KOPT-K1 (cell line): ENCODE measurements around the gene RDH13.
"Not testable (repeated sequence)": the region's sequence is repeated elsewhere in the genome, so short reads cannot be mapped to it uniquely, and the experiment has no call there.

Experiments
- H3K27ac ChIP-seq: fragments of 200-600 bp; sonication (generic); 2 replicates; pipeline ENCODE4 v1.5.1; 2016; ENCODE audit warnings: antibody characterized with exemption, mild to moderate bottlenecking, low read depth, low read length; ENCODE audit not compliant: poor library complexity, severe bottlenecking
- H3K36me3 ChIP-seq: fragments of 200-600 bp; sonication (generic); 2 replicates; pipeline ENCODE4 v1.5.1; 2017; ENCODE audit warnings: antibody characterized with exemption, mild to moderate bottlenecking, low read length, moderate library complexity; ENCODE audit not compliant: insufficient read depth
- H3K9me3 ChIP-seq: fragments of 200-600 bp; sonication (generic); 2 replicates; pipeline ENCODE4 v1.5.1; 2017; ENCODE audit warnings: antibody characterized with exemption, low read length, mild to moderate bottlenecking; ENCODE audit not compliant: insufficient read depth, poor library complexity, severe bottlenecking

RDH13 gene

DNA sequence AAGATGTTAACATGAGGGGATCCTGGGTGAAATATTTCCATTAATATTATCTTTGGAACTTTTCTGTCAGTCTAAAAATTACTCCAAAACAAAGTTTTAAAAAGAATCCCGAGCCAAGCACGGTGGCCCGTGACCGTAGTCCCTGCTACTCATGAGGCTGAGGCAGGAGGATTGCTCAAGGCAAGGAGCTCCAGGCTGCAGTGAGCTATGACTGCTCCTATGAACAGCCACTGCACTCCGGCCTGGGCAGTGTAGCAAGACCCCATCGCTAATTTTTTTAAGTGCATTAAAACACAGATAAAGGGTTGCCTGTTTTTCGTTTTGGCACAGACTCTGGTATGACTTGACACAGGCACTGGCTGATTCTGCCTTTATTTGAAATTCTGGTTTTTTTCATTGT lies 31.8 kb downstream of the RDH13 start:
- Histone ChIP-seq H3K9me3 (peaks cover 3% of the 10 kb centered on the region), H3K36me3 (no peaks in the 10 kb centered on the region), H3K27ac (no peak overlapping the region)

DNA sequence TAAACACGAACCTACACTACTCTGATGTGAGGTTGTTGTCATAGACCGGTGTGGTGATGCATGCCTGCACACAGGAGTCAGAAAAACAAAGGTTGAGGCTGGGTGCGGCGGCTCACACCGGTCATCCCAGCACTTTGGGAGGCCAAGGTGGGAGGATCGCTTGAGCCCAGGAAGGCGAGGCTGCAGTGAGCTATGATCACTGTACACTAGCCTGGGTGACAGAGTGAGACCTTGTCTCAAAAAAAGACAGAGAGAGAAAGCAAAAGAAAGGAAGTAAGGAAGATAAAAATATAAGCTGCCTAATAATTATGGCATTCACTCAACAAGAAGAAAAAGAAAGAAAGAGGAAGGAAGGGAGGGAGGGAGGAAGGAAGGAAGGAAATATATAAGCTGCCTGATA lies 34.2 kb downstream of the RDH13 start:
- Histone ChIP-seq H3K27ac (no peak overlapping the region), H3K9me3 (peaks cover 7% of the 10 kb centered on the region)

DNA sequence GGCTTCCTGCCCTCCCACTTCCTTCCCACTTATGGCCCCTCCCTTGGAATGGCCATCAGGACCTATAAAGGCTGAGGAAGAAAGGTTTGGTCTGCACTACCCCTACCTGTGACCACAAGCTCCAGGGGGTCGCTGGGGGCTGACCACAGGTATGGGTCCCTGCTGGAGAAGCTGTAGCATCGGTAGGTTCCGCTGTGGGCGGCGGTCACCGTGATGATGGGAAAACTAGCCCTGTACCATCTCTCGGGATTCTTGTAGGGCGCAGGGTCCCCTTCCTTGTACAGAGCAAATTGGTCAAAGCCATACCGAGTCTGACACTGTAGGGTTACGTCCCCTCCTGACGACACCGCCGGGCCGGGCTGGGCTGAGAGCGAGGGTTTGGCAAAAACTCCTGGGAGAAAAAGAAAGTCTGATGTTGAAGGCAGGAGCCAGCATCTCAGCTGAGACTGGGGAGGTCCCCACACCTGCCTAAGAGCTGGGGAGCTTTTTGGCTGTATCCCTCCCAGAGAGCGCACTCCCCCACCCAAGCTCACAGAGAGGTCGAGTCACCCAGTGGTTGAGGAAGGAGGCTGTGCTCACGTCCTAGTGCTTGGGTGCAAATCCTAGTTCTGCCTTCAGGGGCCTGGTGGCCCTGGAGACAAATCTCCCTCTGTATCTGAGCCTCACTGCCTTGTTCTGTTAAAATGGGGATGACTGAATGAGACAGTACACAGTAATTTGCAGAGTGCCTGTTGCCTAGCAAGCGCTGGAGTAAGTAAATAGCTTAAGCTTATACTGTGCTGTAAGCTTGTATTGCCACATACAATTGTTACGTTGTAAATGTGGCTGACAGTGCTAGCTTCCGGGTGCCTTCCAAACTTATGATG lies 35.2 kb downstream of the RDH13 start:
- Histone ChIP-seq H3K36me3 (no peaks in the 10 kb centered on the region), H3K9me3 (peaks cover 15% of the 10 kb centered on the region), H3K27ac (no peak overlapping the region)

More for the DNA sequence above, 34.2 kb downstream of the RDH13 start:
- H3K36me3 ChIP-seq = no peaks in the 10 kb centered on the region

DNA sequence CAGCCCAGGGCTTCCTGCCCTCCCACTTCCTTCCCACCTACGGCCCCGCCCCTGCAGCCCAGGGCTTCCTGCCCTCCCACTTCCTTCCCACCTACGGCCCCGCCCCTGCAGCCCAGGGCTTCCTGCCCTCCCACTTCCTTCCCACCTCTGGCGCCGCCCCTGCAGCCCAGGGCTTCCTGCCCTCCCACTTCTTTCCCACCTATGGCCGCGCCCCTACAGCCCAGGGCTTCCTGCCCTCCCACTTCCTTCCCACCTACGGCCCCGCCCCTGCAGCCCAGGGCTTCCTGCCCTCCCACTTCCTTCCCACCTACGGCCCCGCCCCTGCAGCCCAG lies 35.8 kb downstream of the RDH13 start:
- peaks cover 16% of the 10 kb centered on the region for H3K9me3 ChIP-seq
- H3K36me3 ChIP-seq, H3K27ac ChIP-seq: not testable (repeated sequence)

DNA sequence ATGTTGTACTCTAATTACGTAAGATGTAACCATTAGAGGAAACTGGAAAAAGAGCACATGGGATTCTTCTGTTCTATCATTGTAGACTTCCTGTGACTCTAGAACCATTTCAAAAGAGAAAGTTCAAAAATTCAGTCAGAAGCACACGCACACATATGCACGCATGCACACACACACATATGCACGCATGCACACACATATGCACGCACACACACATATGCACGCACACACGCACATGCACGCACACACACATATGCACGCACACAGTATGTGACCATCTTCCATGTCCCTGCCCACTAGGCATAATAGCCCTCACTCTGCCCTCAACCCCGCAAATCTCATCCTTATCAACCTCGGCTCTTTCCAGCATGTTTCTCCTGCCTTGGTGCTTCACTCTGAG lies 38.8 kb downstream of the RDH13 start:
- Histone ChIP-seq H3K9me3 (peaks cover 16% of the 10 kb centered on the region), H3K27ac (no peak overlapping the region), H3K36me3 (no peaks in the 10 kb centered on the region)

DNA sequence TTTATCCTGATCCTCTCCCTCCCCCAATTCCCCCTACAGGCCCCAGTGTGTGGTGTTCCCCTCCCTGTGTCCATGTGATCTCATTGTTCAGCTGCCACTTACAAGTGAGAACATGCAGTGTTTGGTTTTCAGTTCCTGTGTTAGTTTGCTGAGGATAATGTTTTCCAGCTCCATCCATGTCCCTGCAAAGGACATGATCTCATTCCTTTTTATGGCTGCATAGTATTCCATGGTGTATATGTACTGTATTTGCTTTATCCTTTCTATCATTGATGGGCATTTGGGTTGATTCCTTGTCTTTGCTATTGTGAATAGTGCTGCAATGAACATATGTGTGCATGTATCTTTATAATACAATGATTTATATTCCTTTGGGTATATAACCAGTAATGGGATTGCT lies 42.6 kb downstream of the RDH13 start:
- H3K9me3 ChIP-seq, H3K36me3 ChIP-seq, H3K27ac ChIP-seq: not testable (repeated sequence)

DNA sequence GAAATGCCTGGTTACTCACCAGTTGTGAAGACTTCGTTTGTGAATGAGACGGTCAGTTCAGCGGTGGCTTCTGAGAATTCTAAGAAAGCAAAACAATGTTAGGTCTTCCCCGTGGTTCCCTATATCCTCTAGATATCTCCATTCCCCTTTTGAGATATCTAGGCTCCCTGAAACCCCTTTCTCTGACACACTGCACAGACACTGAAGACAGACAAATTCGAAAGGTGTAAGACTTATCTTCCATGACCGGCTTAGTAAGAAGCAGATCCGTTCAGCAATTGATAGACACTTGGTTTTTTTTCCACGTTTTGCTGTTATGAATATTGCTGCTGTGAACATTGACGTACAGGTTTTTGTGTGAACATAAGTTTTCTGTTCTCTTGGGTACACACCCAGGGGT lies 44.3 kb downstream of the RDH13 start:
- H3K36me3 ChIP-seq = no peaks in the 10 kb centered on the region
- peaks cover 10% of the 10 kb centered on the region for H3K9me3 ChIP-seq
- no peak overlapping the region for H3K27ac ChIP-seq

DNA sequence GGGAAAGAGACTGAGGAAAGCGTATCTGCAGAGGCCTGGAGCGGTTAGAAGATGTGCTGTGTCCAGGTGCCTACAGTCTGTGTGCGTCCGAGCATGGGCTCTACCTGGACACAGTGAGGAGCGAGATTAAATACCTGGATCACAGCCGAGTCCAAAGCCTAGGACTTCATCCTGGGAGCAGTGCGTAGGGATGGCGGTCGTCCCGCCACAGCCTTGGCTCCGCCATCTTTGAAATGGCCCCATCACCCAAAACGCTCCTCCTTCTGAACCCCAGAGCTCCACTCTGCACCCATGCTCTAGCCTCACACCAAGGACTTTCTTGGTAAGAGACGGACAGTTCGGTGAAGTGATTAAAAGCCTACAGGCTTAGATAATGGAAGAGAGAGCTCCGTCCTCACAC lies 44.7 kb downstream of the RDH13 start:
- Histone ChIP-seq H3K27ac (no peak overlapping the region), H3K36me3 (no peaks in the 10 kb centered on the region), H3K9me3 (peaks cover 6% of the 10 kb centered on the region)

DNA sequence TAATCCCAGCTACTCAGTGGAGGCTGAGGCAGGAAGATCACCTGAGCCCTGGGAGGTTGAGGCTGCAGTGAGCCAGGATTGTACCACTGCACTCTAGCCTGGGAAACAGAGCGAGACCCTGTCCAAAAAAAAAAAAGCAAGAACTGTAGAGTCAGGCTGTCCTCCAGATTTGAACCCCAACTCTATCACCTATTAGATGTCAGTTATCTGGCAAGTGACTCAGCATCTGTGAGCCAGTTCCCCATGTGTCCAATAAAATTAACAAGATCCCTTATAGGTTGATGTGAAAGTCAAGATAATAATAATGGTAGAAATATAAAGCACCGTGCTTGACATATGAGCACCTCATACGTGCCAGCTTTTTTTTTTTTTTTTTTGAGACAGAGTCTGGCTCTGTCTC lies 46.9 kb downstream of the RDH13 start:
- Histone ChIP-seq H3K36me3 (no peaks in the 10 kb centered on the region), H3K9me3 (no peaks in the 10 kb centered on the region), H3K27ac (no peak overlapping the region)

DNA sequence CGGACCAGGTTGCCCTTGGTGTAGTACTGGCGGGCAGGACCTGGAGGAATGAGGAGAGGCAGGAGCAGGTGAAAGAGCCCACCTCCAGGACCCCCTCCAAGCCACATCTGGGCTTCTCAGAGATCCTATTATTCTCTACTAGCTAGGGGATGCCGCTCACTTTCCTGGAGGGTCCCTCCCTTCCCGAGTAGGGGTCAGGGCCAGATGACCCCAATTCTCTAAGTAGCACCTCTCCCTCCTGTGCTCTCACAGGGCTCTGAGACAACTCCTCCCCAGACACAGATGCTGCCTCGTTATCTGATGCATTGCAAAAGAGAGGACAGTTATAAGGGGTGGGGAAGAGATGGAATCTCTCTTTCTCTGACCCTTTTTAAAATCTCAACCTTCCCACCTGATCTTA lies 47.8 kb downstream of the RDH13 start:
- no peaks in the 10 kb centered on the region for H3K9me3 ChIP-seq

DNA sequence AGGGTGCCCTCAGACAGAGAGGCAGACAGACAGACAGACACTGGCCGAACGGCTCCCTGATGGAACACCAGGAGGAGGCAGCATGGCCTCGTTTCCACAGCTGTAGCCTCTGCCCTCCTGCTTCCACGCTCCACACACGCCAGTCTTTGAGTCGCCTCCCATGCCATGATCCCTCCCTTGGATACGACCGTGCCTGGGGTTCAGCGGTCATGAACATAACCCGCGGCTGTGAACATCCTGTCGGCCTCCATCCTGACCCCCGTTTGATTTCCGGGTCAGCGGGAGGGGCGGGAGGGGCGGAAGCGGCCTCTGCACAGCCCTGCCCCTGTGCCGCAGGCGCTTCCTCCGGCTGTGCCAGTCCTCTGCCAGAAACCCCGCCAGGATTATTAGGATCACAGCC lies 48.2 kb downstream of the RDH13 start:
- no peaks in the 10 kb centered on the region for H3K36me3 ChIP-seq
- H3K9me3 ChIP-seq = no peaks in the 10 kb centered on the region
- H3K27ac ChIP-seq = no peak overlapping the region

More for the DNA sequence above, 47.8 kb downstream of the RDH13 start:
- Histone ChIP-seq H3K36me3 (no peaks in the 10 kb centered on the region), H3K27ac (no peak overlapping the region)

DNA sequence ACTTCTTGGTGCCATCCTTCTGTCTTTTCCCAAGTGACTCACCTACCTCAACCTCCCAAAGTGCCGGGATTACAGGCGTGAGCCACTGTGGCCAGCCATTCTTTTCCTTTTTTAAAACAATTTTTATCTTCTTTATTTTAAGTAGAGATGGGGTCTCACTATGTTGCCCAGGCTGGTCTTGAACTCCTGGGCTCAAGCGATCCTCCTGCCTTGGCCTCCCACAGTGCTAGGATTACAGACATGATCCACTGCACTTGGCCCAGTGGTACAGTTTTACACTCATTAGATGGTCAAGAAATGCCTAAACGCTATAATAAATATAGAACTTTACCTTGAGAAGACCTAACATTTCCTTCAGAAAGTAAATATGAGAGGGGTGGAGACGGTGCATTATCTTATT lies 49.4 kb downstream of the RDH13 start:
- Histone ChIP-seq H3K36me3 (no peaks in the 10 kb centered on the region), H3K9me3 (no peaks in the 10 kb centered on the region), H3K27ac (no peak overlapping the region)

DNA sequence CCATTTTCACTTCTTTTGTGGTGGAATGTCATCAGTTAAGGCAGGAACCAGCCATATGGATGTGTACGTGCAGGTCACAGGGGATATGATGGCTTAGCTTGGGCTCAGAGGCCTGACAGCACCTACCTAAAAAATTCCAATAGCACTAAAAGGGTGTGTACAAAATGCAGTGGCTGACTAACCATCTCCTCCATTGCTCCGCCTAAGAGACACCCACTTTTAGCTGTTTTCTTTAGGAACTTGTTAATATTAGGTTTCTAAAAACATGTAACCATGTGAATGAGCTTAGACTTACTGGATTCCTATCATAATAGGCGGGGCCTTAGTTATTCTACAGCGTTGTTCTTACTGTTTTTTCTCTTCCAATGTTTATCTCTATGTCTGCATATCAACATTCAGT lies 50.6 kb downstream of the RDH13 start:
- Histone ChIP-seq H3K9me3 (no peaks in the 10 kb centered on the region), H3K36me3 (no peaks in the 10 kb centered on the region), H3K27ac (no peak overlapping the region)

DNA sequence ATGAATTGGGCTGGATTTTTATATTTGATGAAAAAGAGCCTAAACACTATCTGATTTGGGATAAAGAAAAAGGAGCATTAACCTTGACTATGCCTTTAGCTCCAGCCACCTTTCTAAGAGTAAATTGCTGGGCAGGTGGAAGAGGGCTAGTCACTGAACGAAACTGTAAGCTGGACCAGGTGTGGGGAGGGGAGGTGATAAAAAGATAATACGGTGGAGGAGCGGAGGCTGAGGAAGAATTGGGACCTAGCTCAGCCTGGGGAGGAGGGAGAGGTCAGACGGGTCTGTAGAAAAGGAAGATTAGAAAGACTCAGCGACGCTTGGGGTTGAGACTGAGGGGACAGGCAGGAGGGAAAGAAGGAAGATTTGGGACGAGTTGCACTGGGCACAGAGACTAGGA lies 52.4 kb downstream of the RDH13 start:
- not testable (repeated sequence) for H3K36me3 ChIP-seq, H3K27ac ChIP-seq, H3K9me3 ChIP-seq

DNA sequence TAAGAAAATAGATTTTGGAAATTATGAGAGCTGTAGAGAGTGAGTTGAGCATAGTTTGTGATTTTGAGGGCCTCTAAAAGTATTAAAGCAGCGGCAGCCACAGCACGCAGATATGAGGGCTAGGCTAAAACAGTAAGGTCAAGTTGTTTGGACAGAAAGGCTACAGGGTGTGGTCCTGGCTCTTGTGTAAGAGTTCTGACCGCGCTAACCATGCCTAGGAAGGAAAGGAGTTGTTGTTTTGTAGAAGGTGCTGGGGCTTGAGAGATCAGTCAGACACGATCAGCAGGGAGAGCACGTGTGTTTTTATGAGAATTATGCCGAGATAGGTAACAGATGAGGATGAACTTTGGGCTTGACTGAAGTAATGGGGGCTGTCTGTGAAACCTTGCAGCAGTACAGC lies 54.2 kb downstream of the RDH13 start:
- not testable (repeated sequence) for H3K36me3 ChIP-seq, H3K27ac ChIP-seq
- peaks cover 26% of the 10 kb centered on the region for H3K9me3 ChIP-seq

DNA sequence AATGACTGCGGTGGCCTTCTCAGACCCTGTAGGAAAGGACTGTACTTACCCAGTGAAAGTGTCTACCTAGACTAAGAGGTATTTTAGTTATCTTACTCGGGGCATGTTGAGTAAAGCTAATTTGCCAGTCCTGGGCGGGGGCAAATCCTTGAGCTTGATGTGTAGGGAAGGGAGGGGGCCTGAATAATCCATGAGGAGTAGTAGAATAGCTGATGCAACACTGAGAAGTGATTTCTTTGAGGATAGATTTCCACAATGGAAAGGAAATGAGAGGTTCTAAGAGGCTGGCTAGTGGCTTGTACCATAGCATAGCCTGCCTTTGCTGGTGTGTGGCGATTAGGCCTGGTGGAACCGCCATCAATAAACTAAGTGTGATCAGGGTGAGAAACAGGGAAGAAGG lies 54.8 kb downstream of the RDH13 start:
- not testable (repeated sequence) for H3K36me3 ChIP-seq, H3K27ac ChIP-seq
- H3K9me3 ChIP-seq = peaks cover 26% of the 10 kb centered on the region
